C4-2B (cell line): ENCODE results near the gene TMEM101.
A peak's percentile ranks its signal among the peaks of the same experiment; 100 is the strongest.

Experiments used
- H3K27ac ChIP-seq: fragments of 450-650 bp; 2 replicates; pipeline ENCODE4 v1.5.1; 2017
- CTCF ChIP-seq: fragments of 450-650 bp; conservative IDR thresholded peaks from 2 replicates; pipeline ENCODE4 v1.5.1; 2017; ENCODE audit warnings: mild to moderate bottlenecking
- ZFX ChIP-seq: fragments of 450-650 bp; IDR thresholded peaks from 2 replicates; pipeline ENCODE4 v1.6.1; 2017

TMEM101 gene

DNA sequence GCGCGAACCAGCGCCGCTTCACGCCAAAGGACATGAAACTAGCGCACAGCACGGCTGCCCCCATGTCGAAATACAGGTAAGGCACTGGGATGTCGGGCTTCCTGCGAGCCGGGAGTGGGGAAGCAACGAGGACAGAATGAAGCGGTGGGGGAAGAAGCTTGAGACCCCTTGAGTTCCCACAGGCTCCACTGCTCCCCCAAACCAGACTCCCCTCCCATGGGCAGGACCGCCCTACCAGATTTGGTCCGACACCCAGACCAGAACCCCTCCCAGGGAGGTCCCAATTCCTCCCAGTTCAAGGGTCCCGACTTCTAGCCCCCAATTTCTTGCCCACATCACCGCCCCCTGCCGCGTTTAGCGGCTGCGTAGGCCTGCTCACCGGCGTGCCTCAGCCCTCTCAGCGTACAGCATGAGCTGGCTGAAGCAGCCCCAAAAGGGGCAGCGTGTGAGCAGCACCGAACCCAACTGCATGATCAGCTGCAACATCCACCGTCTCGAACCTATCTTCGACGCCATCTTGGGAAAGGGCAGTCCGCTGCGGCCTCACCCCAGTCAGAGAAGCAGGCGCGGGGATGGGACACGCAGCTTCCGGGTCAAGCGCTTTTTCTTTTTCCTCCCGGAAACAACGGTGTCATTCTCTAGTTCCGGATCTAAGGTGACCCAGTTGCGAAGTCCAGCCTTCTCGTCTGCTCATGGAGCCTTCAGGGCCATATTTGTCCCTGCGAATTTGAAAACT lies at the start of gene TMEM101:
TSS of gene TMEM101 (minus strand) at position 527 of the 736 bp plus-strand sequence. CDS start at position 516, 11 bp downstream.
- peak within 1 kb of the TSS; percentile 85 for H3K27ac ChIP-seq
- no peak for TF ChIP-seq ZFX
- no peak for TF ChIP-seq CTCF

GRCh38 chr17:44063704-44064639 lies 49.2 kb upstream of the TMEM101 start:
- peak overlapping the region; percentile 98; the same call in 1 of the 2 replicates for H3K27ac ChIP-seq
- no peak for TF ChIP-seq CTCF
- TF ChIP-seq ZFX = no peak

- no peak overlapping the region for H3K27ac ChIP-seq
- no peak for TF ChIP-seq ZFX
- no peak for TF ChIP-seq CTCF
These were observed 48.1 kb upstream of the TMEM101 start for GRCh38 chr17:44062871-44063270.

DNA sequence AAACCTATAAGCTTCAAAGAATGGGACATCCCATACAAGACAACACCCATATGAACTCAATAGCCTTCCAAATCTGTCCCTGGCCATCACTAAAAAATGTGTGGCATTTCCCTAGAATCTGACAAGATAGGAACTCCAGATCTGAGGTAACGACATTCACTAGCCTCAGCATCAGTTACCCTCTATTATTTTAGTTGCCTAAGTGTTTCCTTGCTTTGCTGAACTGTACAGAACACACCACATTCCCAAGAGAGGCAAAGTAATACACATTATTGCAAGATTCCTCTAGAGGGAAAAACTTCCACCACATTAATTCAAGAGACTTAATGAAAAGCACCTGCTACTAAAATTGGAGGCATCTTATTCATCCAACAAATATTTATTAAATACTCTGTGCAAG lies 46.7 kb upstream of the TMEM101 start:
- H3K27ac ChIP-seq = no peak overlapping the region
- TF ChIP-seq ZFX (no peak), CTCF (no peak)

DNA sequence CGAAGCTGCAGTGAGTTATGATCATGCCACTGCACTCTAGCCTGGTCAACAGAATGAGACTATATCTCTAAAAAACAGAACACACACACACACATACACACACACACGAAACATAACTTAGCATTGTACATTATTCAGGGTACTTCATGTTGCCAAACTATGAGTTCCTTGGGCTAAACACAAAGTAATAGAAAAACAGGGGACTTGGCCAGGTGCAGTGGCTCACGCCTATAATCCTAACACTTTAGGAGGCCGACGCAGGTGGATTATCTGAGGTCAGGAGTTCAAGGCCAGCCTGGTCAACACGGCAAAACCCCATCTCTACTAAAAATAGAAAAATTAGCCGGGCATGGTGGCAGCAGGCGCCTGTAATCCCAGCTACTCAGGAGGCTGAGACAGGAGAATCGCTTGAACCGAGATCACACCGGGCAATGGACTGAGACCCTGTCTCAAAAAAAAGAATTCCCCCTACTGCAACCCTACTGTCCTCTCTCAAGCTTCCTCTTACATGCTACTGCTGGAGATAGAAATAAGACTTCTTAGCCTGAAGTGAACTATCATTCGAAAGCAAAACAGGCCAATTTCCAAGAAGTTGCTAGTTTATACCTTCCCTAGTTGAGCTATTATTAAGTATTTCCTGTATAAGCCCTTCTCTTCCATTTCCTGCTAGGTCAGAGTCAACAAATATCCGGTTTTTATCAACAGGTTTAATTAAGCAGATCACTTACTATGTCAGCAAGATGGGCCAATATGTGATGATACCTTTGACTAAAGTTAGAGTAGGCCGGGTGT lies 44.5 kb upstream of the TMEM101 start:
- no peak for TF ChIP-seq CTCF
- TF ChIP-seq ZFX = no peak
- no peak overlapping the region for H3K27ac ChIP-seq

DNA sequence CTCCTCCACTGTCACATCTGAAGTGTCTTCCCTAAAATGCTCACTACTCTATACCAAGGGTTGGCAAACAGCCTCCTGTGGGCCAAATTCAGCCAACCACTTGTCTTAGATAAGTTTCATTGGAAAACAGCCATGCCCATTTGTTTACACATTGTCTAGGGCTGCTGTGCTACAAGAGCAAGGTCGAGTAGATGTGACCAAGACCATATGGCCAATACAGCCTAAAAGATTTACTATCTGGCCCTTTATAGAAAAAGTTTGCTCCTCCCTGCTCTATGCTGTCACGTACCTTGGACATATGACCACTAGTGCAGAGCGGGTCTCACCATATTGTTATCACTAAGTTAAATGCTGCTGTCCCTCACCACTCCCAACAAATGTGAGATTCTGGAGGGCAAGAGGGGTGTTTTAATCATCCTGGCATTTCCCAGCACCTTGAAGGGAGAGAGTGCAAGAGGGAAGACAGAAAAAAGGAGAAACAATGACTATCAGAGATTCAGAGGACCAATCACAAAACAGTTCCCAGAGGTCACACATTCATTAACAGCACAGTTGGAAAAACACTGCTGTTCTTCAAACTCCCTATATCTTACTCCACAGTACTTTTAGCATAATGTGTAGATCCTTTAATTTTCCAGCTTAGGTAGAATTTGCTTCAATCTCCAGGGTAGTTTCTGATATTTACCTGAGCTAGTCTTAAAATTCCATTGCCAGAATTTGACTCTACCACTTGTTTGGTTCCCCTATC lies 38.5 kb upstream of the TMEM101 start:
- no peak for TF ChIP-seq ZFX
- TF ChIP-seq CTCF = no peak
- H3K27ac ChIP-seq = peak overlapping the region; percentile 37; the same call in 1 of the 2 replicates
